HG03432 (cell line): ENCODE measurements around the gene PPP1R36.
"Not testable (repeated sequence)": the region's sequence is repeated elsewhere in the genome, so short reads cannot be mapped to it uniquely, and the experiment has no call there.

Experiments used
- ATAC-seq: cut with Tn5 transposase; IDR thresholded peaks from one replicate; pipeline ENCODE4 v1.9.1; 2021; ENCODE audit warnings: mild to moderate bottlenecking, moderate library complexity; ENCODE audit not compliant: unreplicated experiment

Gene PPP1R36

GRCh38 chr14:64611358-64612020 is 61.7 kb downstream of the PPP1R36 start:
- no peak for ATAC-seq

- no peak for ATAC-seq
Measured at GRCh38 chr14:64612021-64612380, 62.2 kb downstream of the PPP1R36 start.

GRCh38 chr14:64612971-64613666 is 63.4 kb downstream of the PPP1R36 start:
- no peak for ATAC-seq

GRCh38 chr14:64614166-64614565 is 64.4 kb downstream of the PPP1R36 start:
- no peak for ATAC-seq

- no peak for ATAC-seq
Measured at GRCh38 chr14:64614805-64615391, 65.1 kb downstream of the PPP1R36 start.

GRCh38 chr14:64617872-64618408 is 68.2 kb downstream of the PPP1R36 start:
- not testable (repeated sequence) for ATAC-seq

GRCh38 chr14:64620910-64621309 is 71.1 kb downstream of the PPP1R36 start:
- ATAC-seq: no peak

GRCh38 chr14:64623554-64624165 is 73.9 kb downstream of the PPP1R36 start:
- no peak for ATAC-seq

- no peak for ATAC-seq
Measured at GRCh38 chr14:64625386-64626232, 75.8 kb downstream of the PPP1R36 start.

GRCh38 chr14:64628940-64629408 is 79.2 kb downstream of the PPP1R36 start:
- no peak for ATAC-seq

- ATAC-seq: no peak
Measured at GRCh38 chr14:64630778-64631177, 81.0 kb downstream of the PPP1R36 start.

- ATAC-seq: not testable (repeated sequence)
Measured at GRCh38 chr14:64631222-64631621, 81.5 kb downstream of the PPP1R36 start.

- ATAC-seq: no peak
Measured at GRCh38 chr14:64632056-64632455, 82.3 kb downstream of the PPP1R36 start.

GRCh38 chr14:64634558-64634957 is 84.8 kb downstream of the PPP1R36 start:
- ATAC-seq: no peak

GRCh38 chr14:64636208-64636979 is 86.6 kb downstream of the PPP1R36 start:
- peak; percentile 66 for ATAC-seq

GRCh38 chr14:64636980-64637429 is 87.2 kb downstream of the PPP1R36 start:
- no peak for ATAC-seq

GRCh38 chr14:64637735-64638473 is 88.1 kb downstream of the PPP1R36 start:
- no peak for ATAC-seq

- no peak for ATAC-seq
Measured at GRCh38 chr14:64638625-64639024, 88.9 kb downstream of the PPP1R36 start.
